Dendritic cell treated with granulocyte-macrophage colony-stimulating factor and Interleukin-4, amounts not matched to agents 40 ng/mL and 50 ng/mL, for 4 days (primary cell): Measurements from ENCODE around the gene ETV5.

Experiments used
- H3K27ac Mint-ChIP-seq: one replicate; pipeline ENCODE4 v1.8.0; 2022; ENCODE audit warnings: mild to moderate bottlenecking, mixed read lengths
- H3K27me3 Mint-ChIP-seq: one replicate; pipeline ENCODE4 v1.8.0; 2022; ENCODE audit warnings: mild to moderate bottlenecking, mixed read lengths
- H3K36me3 Mint-ChIP-seq: one replicate; pipeline ENCODE4 v1.8.0; 2022; ENCODE audit warnings: low read depth, mixed read lengths
- H3K4me1 Mint-ChIP-seq: one replicate; pipeline ENCODE4 v1.8.0; 2022; ENCODE audit warnings: low read depth, mixed read lengths
- H3K4me3 Mint-ChIP-seq: one replicate; pipeline ENCODE4 v1.8.0; 2022; ENCODE audit warnings: mild to moderate bottlenecking, moderate library complexity, mixed read lengths
- H3K9me3 Mint-ChIP-seq: one replicate; pipeline ENCODE4 v1.8.0; 2022; ENCODE audit warnings: mixed read lengths
- intact Hi-C: fragments of 100-400 bp; cut with micrococcal nuclease; formaldehyde crosslinking; loops from one replicate; pipeline ENCODE4 v1.15.0; 2022

Gene ETV5

GRCh38 chr3:186108941-186109865, at the start of gene ETV5:
ETV5 (minus strand) TSS chr3:186109089; CDS start chr3:186105868, 3,221 bp downstream.
- intact Hi-C loops = loop anchor here (1.0 to 10.0 kb wide), 2 partner anchors 14 to 136 kb away; no protein-coding TSS in a partner anchor
- peak within 1 kb of the TSS; percentile 89 for H3K27ac Mint-ChIP-seq
- peaks cover 52% of the 10 kb centered on the region for H3K4me1 Mint-ChIP-seq
- H3K9me3 Mint-ChIP-seq = no peaks in the 10 kb centered on the region
- H3K36me3 Mint-ChIP-seq = peaks cover 20% of the 10 kb centered on the region
- peaks cover 73% of the 10 kb centered on the region for H3K27me3 Mint-ChIP-seq
- H3K4me3 Mint-ChIP-seq = peak within 1 kb of the TSS; percentile 85

GRCh38 chr3:186154641-186155040, 45.8 kb upstream of the ETV5 start:
- peaks cover 27% of the 10 kb centered on the region for H3K4me1 Mint-ChIP-seq
- no peak overlapping the region for H3K4me3 Mint-ChIP-seq
- H3K27ac Mint-ChIP-seq = no peak overlapping the region
- no peaks in the 10 kb centered on the region for H3K9me3 Mint-ChIP-seq
- no peaks in the 10 kb centered on the region for H3K36me3 Mint-ChIP-seq
- intact Hi-C loops = no loop called here
- peaks cover 9% of the 10 kb centered on the region for H3K27me3 Mint-ChIP-seq

GRCh38 chr3:186152889-186153292, 44.0 kb upstream of the ETV5 start:
- H3K36me3 Mint-ChIP-seq = no peaks in the 10 kb centered on the region
- H3K27ac Mint-ChIP-seq = peak overlapping the region; percentile 65
- intact Hi-C loops = loop anchor here (2.0 kb wide), 2 partner anchors 32 to 58 kb away; no protein-coding TSS in a partner anchor
- peaks cover 20% of the 10 kb centered on the region for H3K27me3 Mint-ChIP-seq
- peaks cover 39% of the 10 kb centered on the region for H3K4me1 Mint-ChIP-seq
- H3K4me3 Mint-ChIP-seq = no peak overlapping the region
- H3K9me3 Mint-ChIP-seq = no peaks in the 10 kb centered on the region

GRCh38 chr3:186152361-186152798, 43.5 kb upstream of the ETV5 start:
- peaks cover 22% of the 10 kb centered on the region for H3K27me3 Mint-ChIP-seq
- H3K4me1 Mint-ChIP-seq = peaks cover 39% of the 10 kb centered on the region
- no peaks in the 10 kb centered on the region for H3K36me3 Mint-ChIP-seq
- H3K27ac Mint-ChIP-seq = peak overlapping the region; percentile 65
- intact Hi-C loops = loop anchor here (2.0 kb wide), 2 partner anchors 32 to 58 kb away; no protein-coding TSS in a partner anchor
- H3K4me3 Mint-ChIP-seq = no peak overlapping the region
- H3K9me3 Mint-ChIP-seq = no peaks in the 10 kb centered on the region

- H3K4me1 Mint-ChIP-seq = peaks cover 39% of the 10 kb centered on the region
- H3K27me3 Mint-ChIP-seq = peaks cover 25% of the 10 kb centered on the region
- intact Hi-C loops = no loop called here
- no peaks in the 10 kb centered on the region for H3K9me3 Mint-ChIP-seq
- no peaks in the 10 kb centered on the region for H3K36me3 Mint-ChIP-seq
- H3K27ac Mint-ChIP-seq = peak overlapping the region; percentile 65
- H3K4me3 Mint-ChIP-seq = peak overlapping the region; percentile 0
Observed at GRCh38 chr3:186151077-186151971, 42.4 kb upstream of the ETV5 start.

DNA sequence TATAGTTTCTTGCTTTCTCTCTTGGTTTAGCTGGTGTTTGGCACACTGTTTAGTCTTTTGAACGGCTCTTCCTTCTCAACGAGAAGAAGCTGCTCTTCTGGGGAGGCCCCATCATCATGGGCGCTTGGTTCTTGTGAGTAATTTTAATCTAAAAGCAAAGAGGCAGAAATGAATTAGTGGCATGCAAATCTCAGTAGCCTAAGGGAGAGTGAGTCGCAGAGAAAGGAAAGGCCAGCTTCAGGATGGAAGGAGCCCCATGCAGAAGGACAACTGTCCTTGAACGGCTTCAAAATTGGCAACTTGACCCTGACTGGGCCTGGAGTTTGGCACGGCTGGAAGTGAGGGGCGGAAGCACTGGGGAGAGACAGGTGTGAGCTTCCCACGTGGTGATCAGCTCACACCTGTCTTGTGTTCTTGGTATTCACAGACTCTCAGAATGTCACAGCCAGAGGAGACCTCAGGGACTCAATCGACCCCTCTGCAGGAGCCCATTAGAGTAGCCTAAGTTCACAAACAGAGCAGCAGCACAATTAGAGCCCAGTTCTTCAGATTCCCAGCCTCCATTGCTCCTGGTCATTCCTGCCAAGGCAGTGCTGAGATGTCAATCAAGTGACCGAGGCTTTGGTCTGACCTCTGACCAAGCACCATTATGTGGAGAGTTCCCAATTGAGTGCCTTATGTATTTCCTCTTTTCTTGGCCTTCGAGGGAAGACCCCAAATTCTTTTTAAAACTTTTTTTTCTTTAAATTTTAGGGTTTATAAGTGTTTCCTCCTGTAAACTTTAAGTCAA, 41.3 kb upstream of the ETV5 start:
- no peak overlapping the region for H3K4me3 Mint-ChIP-seq
- peaks cover 39% of the 10 kb centered on the region for H3K4me1 Mint-ChIP-seq
- H3K27me3 Mint-ChIP-seq = peaks cover 25% of the 10 kb centered on the region
- no peaks in the 10 kb centered on the region for H3K9me3 Mint-ChIP-seq
- no peak overlapping the region for H3K27ac Mint-ChIP-seq
- no peaks in the 10 kb centered on the region for H3K36me3 Mint-ChIP-seq
- intact Hi-C loops = no loop called here

- peaks cover 39% of the 10 kb centered on the region for H3K4me1 Mint-ChIP-seq
- H3K4me3 Mint-ChIP-seq = no peak overlapping the region
- H3K36me3 Mint-ChIP-seq = no peaks in the 10 kb centered on the region
- H3K9me3 Mint-ChIP-seq = no peaks in the 10 kb centered on the region
- no peak overlapping the region for H3K27ac Mint-ChIP-seq
- peaks cover 25% of the 10 kb centered on the region for H3K27me3 Mint-ChIP-seq
- intact Hi-C loops = loop anchor here (2.0 kb wide), 1 partner anchor 31 kb away; no protein-coding TSS in a partner anchor
Observed at GRCh38 chr3:186149319-186149960, 40.6 kb upstream of the ETV5 start.

DNA sequence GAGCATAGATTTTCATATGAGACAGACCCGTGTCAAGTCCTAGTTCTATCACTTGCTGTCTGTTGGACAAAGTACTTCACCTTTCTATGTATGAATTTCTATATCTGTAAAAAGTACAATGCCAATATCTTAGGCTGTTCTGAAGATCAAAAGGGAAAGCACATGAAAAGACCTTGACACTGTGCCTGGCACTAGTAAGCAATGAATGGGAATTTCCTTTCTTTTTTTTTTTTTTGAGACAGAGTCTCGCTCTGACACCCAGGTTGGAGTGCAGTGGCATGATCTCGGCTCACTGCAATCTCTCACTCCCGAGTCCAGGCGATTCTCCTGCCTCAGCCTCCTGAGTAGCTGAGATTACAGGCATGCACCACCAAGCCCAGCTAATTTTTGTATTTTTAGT, 35.4 kb upstream of the ETV5 start:
- H3K9me3 Mint-ChIP-seq = no peaks in the 10 kb centered on the region
- H3K27me3 Mint-ChIP-seq = peaks cover 24% of the 10 kb centered on the region
- intact Hi-C loops = no loop called here
- H3K4me3 Mint-ChIP-seq = no peak overlapping the region
- peaks cover 8% of the 10 kb centered on the region for H3K4me1 Mint-ChIP-seq
- H3K36me3 Mint-ChIP-seq = no peaks in the 10 kb centered on the region
- no peak overlapping the region for H3K27ac Mint-ChIP-seq

GRCh38 chr3:186143250-186143649, 34.4 kb upstream of the ETV5 start:
- intact Hi-C loops = no loop called here
- H3K36me3 Mint-ChIP-seq = no peaks in the 10 kb centered on the region
- no peaks in the 10 kb centered on the region for H3K9me3 Mint-ChIP-seq
- peaks cover 7% of the 10 kb centered on the region for H3K4me1 Mint-ChIP-seq
- no peak overlapping the region for H3K4me3 Mint-ChIP-seq
- H3K27me3 Mint-ChIP-seq = peaks cover 21% of the 10 kb centered on the region
- H3K27ac Mint-ChIP-seq = no peak overlapping the region

- no peak overlapping the region for H3K27ac Mint-ChIP-seq
- H3K4me3 Mint-ChIP-seq = no peak overlapping the region
- peaks cover 12% of the 10 kb centered on the region for H3K4me1 Mint-ChIP-seq
- peaks cover 16% of the 10 kb centered on the region for H3K27me3 Mint-ChIP-seq
- H3K36me3 Mint-ChIP-seq = no peaks in the 10 kb centered on the region
- intact Hi-C loops = no loop called here
- no peaks in the 10 kb centered on the region for H3K9me3 Mint-ChIP-seq
Observed at GRCh38 chr3:186142393-186142932, 33.6 kb upstream of the ETV5 start.

DNA sequence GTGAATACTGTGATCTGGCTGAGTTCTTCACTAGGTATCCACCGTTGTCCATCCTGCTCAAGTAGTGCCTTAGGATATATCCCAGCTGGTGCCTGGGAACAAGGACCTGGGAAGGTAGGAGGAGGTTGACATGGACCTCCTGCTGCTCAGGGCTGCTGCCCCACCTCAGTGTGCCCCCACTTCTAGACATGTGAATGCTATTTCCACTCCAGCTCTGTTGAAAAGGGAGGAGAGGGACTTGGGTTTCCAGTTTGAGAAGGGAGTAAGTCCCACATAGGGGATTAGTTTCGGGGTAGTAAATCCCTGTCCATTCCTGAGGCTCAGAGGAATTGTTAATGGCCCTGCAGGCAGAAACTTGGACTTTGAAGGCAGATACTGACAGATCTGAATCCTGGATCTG, 32.9 kb upstream of the ETV5 start:
- peaks cover 12% of the 10 kb centered on the region for H3K4me1 Mint-ChIP-seq
- H3K27ac Mint-ChIP-seq = no peak overlapping the region
- H3K9me3 Mint-ChIP-seq = no peaks in the 10 kb centered on the region
- no peaks in the 10 kb centered on the region for H3K36me3 Mint-ChIP-seq
- intact Hi-C loops = no loop called here
- H3K4me3 Mint-ChIP-seq = no peak overlapping the region
- peaks cover 13% of the 10 kb centered on the region for H3K27me3 Mint-ChIP-seq

- peaks cover 11% of the 10 kb centered on the region for H3K27me3 Mint-ChIP-seq
- intact Hi-C loops = no loop called here
- H3K27ac Mint-ChIP-seq = no peak overlapping the region
Observed at GRCh38 chr3:186138272-186138981, 29.5 kb upstream of the ETV5 start.

More at GRCh38 chr3:186138272-186138981, 29.5 kb upstream of the ETV5 start:
- peaks cover 12% of the 10 kb centered on the region for H3K4me1 Mint-ChIP-seq
- H3K4me3 Mint-ChIP-seq = no peak overlapping the region
- no peaks in the 10 kb centered on the region for H3K36me3 Mint-ChIP-seq
- H3K9me3 Mint-ChIP-seq = no peaks in the 10 kb centered on the region
